Superior temporal gyrus (tissue), 1 donor: ENCODE measurements around the gene HEBP1.
A peak's percentile ranks its signal among the peaks of the same experiment; 100 is the strongest.

Experiments
- DNase-seq: peaks from one replicate; pipeline ENCODE4 v3.0.0-alpha.2; 2016; ENCODE audit errors: extremely low spot score

The HEBP1 gene

DNA sequence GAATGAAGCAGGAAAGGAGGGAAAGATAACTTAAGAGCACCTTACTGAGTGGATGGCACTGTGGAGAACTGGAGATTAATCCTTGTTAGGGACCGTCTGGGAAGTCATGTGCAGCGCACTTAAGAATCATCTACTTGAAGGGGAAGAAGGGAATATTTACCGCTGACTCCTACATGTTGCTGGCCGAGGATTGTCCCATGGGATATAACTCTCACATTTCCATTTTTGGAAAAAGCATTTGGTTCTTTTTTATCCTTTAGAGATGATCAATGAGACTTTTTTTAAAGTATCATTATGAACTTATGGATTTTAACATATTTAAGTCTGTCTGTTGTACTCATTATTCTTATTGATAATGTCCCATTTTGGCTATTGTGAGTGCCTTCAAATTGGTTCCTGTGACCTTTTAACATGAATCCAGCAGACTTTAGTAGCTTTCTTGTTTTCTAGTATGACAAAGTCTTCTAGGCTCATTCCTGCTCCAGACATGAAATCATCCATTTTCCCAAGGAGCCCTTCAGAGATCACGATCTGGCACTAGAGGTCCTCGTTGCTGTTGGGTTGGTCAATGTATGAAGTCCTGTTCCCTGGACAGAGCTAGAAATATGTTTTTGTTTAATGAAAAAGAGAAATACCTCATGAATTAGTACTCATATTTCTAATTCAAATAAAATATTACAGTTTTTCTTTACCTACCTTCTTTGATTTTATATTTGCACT lies 23.9 kb upstream of the HEBP1 start:
- peak; percentile 25 for DNase-seq

DNA sequence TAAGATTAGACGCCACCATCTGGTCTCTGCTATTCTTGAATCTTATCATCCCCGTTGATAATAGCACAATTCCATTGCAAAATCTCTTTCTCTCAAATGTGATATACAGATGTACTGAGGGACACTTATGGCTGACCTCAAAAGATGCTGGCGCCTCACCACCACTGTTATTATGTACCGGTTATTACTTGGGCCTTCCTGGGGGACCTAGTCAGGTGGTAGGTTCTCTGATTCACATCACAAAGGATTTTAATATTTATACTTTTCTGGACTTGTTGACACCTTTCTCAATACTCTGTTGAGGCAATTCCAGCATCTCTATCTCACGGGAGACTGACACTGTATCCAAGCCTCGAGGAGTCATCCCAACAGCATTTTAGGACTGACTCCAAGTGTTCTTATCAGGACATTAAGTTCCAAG lies 22.8 kb upstream of the HEBP1 start:
- no peak for DNase-seq

- no peak for DNase-seq
Measured at GRCh38 chr12:13011098-13011497, 11.0 kb upstream of the HEBP1 start.

DNA sequence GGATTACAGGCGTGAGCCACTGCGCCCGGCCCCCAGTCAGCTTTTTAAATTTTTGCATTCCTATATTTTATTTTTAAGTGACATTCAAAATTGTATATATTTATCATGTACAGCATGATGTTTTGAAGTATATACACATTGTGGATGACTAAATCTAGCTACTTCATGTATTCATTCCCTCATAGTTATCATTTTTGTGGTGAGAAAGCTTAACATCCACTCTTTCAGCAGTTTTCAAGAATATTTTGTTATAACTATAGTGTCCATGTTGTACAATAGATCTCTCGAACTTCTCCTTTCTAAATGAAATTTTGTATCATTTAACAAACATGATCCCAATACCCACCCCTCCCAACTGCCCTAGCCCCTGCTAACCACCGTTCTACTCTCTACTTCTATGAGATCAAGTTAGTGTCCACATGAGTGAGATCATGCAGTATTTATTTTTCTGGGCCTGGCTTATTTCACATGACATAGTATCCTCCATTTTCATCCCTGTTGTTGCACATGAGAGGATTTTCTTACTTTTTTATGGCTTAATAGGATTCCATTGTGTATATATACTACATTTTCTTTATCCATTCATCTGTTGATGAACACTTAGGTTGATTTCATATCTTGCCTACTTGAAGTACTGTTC lies 8.8 kb upstream of the HEBP1 start:
- no peak for DNase-seq

DNA sequence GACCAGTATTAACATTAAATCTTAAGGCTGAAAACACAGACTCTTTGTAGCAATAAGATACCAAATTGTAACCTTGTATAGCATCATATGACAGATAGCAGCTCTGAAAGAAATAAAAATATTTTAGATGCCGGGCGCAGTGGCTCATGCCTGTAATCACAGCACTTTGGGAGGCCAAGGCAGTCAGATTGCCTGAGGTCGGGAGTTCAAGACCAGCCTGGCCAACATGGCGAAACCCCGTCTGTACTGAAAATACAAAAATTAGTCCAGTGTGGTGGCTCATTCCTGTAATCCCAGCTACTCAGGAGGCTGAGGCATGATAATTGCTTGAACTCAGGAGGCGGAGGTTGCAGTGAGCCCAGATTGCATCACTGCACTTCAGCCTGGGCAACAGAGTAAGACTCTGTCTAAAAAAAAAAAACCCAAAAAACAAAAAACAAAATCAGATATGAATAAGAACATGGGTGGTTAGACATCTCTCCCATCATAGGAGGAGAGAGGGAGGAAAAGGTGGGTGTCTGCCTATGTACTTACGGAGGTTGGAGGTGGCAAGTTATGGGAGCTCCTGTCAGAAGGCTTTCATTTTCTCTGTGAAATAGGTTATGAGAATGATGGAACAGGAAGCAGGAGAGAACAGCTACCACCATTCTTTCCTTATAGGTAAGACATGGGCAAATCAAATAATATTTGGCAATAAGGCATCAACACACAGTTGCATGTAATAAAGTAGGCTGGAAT lies 7.6 kb upstream of the HEBP1 start:
- DNase-seq: no peak

DNA sequence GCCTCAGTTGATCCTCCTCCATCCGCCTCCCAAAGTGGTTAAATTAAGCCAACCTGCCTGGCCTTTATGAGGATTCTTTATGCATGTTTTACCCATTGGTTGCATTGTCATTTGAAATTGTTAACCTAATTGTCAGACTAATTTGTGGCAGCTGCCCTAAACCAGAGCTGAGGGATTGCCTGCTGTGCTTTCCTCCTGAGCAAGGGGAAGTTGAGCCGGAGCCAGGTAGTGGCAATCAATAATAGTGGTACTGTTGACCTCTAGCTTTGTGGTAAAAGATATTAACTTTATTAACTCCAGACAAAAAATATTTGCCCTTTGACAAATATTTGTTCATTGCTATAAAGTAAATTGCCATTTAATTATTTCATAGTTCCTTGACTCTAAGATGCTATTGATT lies 5.6 kb upstream of the HEBP1 start:
- DNase-seq: no peak

DNA sequence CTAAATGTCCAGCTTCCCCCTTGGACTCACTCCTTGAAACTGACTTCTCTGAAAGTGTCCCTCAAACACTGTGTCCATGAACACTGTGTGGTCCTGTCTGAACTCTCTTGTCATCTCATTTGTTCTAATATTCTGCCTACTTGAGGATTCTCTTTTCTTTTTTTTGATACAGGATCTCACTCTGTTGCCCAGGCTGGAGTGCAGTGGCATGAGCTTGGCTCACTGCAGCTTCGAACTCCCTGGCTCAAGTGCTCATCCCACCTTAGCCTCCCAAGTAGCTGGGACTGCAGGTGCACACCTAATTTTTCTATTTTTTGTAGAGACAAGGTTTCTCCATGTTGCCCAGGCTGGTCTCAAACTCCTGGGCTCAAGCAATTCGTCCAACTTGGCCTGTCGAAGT lies 4.9 kb upstream of the HEBP1 start:
- DNase-seq: no peak

DNA sequence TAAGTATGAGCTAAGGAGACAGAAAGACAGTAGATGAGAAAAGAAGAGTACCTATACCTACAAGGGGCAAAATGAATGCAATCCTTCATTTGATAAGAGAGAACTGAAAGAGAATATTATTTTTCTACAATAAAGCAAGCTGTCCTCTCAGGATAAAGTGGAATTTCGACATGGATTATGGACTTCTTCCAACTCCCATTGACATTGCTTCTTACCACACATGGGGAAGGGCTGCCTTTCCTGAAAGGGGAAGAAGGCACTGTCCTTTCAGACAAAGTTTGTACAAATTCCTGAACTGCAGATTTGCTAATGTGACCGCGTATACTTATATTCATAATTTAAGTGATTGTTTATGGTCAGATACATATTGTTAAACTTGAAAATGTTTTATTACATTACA lies 4.3 kb upstream of the HEBP1 start:
- no peak for DNase-seq

DNA sequence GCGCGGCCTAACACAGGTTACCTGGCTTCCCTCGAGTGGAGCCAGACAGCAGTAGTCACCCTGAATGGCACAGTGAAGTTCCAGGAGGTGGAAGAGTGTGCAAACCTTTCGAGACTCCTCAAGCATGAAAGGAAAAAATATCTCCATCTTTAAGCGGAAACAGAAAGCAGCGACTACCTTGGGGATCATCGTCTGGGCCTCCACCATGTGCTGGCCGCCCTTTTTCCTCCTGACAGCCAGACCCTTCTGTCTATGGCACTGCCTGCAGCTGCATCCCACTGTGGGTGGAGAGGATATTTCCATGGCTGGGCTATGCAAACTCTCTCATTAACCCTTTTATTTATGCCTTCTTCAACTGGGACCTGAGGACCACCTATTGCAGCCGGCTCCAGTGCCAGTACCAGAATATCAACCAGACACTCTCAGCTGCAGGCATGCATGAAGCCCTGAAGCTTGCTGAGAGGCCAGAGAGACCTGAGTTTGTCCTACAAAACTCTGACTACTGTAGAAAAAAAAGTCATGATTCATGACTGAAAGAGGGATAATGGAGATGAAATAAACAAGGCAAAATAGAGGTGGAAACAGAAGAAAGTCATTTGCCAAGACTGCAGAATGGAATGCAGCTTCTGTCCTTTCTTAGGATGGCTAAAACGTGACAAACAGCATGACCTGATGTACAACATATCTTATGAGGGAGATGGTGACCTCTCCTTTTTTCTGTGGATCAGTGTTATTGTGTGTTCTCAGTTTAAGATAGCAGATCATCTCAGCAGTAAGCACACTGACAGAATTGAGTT lies 2.4 kb upstream of the HEBP1 start:
- no peak for DNase-seq

DNA sequence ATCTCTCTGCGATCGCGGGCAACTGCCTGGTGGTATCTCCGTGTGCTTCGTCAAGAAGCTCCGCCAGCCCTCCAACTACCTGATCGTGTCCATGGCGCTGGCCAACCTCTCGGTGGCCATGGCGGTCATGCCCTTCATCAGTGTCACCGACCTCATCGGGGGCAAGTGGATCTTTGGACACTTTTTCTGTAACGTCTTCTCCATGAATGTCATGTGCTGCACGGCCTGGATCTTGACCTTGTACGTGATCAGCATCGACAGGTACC lies 1.6 kb upstream of the HEBP1 start:
- DNase-seq: no peak

- no peak for DNase-seq
Measured at GRCh38 chr12:13000925-13001774, 1.1 kb upstream of the HEBP1 start.

DNA sequence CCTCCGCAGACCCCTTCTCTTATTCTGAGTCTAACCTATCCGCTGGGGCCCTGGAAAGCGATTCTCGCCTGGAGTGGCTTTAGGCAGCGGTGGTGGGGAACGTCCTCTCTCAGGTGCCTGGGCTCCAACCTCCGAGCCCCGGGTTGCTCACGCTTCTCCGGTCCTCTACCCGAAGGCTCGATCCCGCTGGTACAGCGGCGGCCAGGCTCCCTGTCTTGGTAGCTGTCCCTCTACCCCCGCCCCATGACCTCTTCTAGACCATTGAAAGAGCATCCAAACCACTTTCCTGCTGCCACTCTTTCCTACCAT lies 505 bp upstream of the HEBP1 start:
- DNase-seq: no peak

DNA sequence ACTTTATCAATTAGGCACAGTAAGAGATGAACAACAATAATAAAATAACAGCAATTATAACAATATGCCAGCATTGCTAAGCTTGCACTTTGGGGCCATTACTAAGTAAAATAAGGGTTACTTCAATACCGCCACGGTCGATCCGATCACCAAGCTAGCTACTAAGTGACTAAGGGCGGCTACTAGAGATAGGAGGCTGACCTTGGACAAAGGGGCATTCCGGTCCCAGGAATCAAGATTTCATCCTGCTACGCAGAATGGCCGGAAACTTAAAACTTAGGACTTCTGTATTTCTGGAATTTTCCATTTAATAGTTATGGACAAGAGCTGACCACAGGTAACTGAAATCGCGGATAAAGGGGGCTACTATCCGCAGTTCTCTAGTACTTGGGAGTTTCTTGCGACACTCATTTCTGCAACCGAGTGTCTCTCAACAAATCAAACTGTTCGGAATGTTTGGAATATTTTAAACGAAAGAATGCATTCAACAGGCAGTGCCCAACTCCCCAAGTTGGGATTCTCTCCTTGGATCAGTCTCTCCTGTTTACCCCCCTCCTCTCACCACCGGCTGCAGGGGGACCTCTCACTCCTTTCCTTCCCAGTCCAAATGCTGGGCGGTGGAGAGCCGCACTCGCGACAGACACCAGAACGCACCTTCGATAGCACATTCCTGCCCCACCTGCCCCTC lies 650 bp downstream of the HEBP1 start:
- DNase-seq: peak; percentile 30

DNA sequence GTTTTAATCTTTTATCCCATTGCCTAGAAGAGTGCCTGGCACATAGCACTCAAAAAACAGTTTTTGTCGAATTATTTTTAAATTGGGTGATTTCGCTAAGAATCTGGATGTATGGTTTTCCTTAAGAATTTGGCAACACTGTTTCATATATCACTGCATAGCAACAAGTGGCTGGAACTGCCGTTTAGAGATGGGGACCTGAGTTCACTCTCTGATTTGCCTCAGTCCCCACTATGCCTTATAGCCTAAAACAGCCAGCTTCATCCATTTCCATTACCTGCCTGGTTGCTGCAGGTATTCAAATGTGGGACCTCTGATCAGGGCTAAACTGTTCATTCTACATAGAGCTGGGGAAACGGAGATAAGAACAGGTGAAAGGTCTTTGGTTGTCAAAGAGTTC lies 1.8 kb downstream of the HEBP1 start:
- no peak for DNase-seq

DNA sequence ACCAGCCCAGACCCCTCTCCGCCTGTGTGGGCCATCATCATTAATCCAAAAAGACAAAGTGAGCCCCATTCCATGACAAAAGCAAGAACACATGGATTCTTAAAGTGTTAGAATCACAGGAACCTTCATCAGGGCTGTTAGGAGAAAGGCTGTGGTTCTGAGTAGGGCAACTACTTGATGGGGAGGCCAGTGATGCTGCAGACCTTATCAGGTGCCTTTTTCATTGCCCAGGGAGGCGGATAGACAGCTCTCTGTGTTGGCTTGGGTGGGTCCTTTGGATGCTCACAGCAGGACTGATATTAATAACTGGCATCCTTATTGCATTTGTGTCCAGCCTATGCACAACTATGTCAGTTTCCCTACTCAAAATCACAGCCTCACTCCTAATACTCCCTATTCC lies 2.3 kb downstream of the HEBP1 start:
- no peak for DNase-seq

- DNase-seq: no peak
Measured at GRCh38 chr12:12997156-12997555, 2.9 kb downstream of the HEBP1 start.

DNA sequence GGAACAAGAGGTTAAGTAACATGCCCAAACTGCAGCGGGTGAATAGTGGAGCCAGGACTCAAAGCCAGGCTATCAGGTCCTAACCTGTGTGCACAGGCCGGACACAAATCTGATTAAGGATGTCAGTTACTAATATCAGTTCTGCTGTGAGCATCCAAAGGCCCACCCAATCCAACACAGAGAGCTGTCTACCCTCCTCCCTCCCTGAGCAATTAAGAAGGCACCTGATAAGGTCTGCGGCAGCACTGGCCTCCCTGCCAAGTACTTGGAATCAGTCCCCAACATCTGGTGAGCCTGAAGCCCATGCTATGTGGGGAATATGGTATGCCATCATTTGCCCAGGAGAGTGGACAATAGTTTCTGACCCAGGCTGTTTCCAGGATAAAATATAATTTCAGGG lies 3.9 kb downstream of the HEBP1 start:
- DNase-seq: no peak

GRCh38 chr12:12995088-12995487 lies 5.0 kb downstream of the HEBP1 start:
- DNase-seq: no peak

GRCh38 chr12:12993367-12993766 lies 6.7 kb downstream of the HEBP1 start:
- no peak for DNase-seq

DNA sequence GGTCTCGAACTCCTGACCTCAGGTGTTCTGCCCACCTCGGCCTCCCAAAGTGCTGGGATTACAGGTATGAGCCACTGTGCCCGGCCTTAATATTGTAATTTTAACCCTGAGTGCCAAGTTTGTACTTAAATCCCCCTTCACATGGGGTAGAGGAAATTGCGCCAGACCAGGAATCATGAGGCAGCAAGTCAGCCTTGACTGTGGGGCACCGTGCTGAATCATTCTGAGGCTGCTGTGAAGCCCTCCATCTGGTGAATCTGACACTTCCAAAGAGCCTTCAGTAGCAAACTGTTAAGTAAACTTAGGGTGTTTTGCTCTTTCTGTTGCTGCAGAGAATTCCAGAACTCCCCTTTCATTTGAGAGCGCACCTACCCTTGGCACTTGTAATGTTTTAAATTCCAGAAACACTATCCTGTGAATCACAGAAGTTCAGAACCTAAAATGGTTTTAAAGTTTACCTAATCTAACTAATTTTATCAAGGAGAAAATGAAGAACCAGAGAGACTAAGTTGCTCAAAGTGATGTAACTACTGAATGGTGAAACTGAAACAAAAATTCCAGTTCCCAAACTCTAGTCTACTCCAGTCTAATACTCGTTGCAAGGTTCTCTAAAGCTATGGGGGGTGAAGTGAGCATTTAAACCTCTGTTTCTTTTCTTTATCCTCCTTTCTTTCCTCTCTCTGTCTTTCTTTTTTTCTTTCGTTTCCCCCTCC lies 7.5 kb downstream of the HEBP1 start:
- DNase-seq: no peak
